HEK293T (cell line): ENCODE results near the gene MRPS31.

Experiments
- BHLHE40 ChIP-seq: fragments of 450-650 bp; IDR thresholded peaks from 2 replicates; pipeline ENCODE4 v1.6.1; 2016; ENCODE audit warnings: mild to moderate bottlenecking, moderate library complexity, borderline replicate concordance
- CTBP1 ChIP-seq: fragments of 450-650 bp; IDR thresholded peaks from 2 replicates; pipeline ENCODE4 v1.6.1; 2016; ENCODE audit warnings: borderline replicate concordance
- ELF4 ChIP-seq: fragments of 450-650 bp; IDR thresholded peaks from 2 replicates; pipeline ENCODE4 v1.6.1; 2017; ENCODE audit warnings: antibody characterized with exemption
- FOXA1 ChIP-seq: fragments of 450-650 bp; IDR thresholded peaks from 2 replicates; pipeline ENCODE4 v1.6.1; 2016; ENCODE audit warnings: mild to moderate bottlenecking
- FOXK2 ChIP-seq: fragments of 450-650 bp; IDR thresholded peaks from 2 replicates; pipeline ENCODE4 v1.6.1; 2016; ENCODE audit warnings: mild to moderate bottlenecking
- FOXM1 ChIP-seq: fragments of 450-650 bp; IDR thresholded peaks from 2 replicates; pipeline ENCODE4 v1.6.1; 2017; ENCODE audit warnings: mild to moderate bottlenecking, borderline replicate concordance
- HDGF ChIP-seq: fragments of 450-650 bp; IDR thresholded peaks from 2 replicates; pipeline ENCODE4 v1.6.1; 2017; ENCODE audit warnings: antibody characterized with exemption, borderline replicate concordance
- L3MBTL2 ChIP-seq: fragments of 450-650 bp; conservative IDR thresholded peaks from 2 replicates; pipeline ENCODE4 v1.6.1; 2016; ENCODE audit warnings: mild to moderate bottlenecking
- LEF1 ChIP-seq: fragments of 450-650 bp; IDR thresholded peaks from 2 replicates; pipeline ENCODE4 v1.6.1; 2017; ENCODE audit warnings: mild to moderate bottlenecking, borderline replicate concordance
- SP1 ChIP-seq: fragments of 450-650 bp; IDR thresholded peaks from 2 replicates; pipeline ENCODE4 v1.6.1; 2017
- SUZ12 ChIP-seq: fragments of 450-650 bp; IDR thresholded peaks from 2 replicates; pipeline ENCODE4 v1.6.1; 2016; ENCODE audit warnings: mild to moderate bottlenecking
- TARDBP ChIP-seq: fragments of 450-650 bp; IDR thresholded peaks from 2 replicates; pipeline ENCODE4 v1.6.1; 2016
- ZNF384 ChIP-seq: fragments of 450-650 bp; IDR thresholded peaks from 2 replicates; pipeline ENCODE4 v1.6.1; 2016
- TF ChIP-seq, protein P1 (sequence below): fragments of 450-650 bp; IDR thresholded peaks from 2 replicates; pipeline ENCODE4 v1.6.1; 2016

DNA sequence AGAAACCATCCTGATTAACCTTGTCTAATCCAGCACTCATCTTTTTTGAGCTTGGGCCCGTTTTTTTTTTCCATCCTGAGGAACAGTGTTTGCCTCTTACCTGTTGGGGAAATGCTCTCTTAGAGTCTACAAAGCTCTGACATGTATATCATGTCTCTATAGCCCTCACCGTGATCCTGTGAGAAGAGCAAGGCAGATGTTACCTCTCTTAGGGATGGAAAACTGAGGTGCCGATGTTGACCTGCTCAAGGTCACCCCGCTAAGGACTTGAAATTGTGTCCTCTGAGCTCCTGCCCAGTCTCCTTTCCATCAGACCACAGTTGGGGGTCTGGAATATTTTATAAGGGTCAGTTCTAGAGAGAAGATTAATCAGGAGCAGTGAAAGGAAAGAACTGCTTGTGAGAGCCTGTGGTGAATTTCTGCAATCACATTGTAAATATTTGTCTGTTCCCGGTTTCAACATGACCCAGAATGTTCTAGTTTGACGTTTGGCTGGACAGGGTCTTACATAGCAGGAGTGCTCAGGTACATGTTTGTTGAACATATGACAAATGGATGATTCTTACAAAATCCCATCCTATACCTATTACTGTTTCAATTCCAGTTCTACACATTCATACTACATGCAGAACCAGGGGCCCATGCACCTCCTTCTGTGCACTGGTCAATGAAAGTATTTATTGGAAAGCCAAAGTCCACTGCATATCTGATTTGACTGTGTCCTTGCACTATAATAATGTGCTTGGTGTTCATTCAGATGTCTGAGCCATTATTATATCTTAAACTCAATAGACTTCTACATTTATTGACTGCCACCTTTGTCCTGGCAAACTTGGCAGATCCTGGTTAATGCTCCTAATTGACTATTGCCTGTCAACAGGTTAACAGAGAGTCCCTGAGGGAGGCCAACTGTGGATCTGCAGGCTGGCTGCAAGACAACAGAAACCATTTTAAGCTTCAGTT lies 30.5 kb upstream of the MRPS31 start:
- TF ChIP-seq TARDBP (no peak), LEF1 (no peak), SP1 (no peak), CTBP1 (no peak), SUZ12 (no peak), ELF4 (no peak), FOXK2 (no peak), L3MBTL2 (no peak), BHLHE40 (no peak), FOXA1 (no peak), ZNF384 (no peak), FOXM1 (no peak), HDGF (no peak)
- TF ChIP-seq, protein P1, sequence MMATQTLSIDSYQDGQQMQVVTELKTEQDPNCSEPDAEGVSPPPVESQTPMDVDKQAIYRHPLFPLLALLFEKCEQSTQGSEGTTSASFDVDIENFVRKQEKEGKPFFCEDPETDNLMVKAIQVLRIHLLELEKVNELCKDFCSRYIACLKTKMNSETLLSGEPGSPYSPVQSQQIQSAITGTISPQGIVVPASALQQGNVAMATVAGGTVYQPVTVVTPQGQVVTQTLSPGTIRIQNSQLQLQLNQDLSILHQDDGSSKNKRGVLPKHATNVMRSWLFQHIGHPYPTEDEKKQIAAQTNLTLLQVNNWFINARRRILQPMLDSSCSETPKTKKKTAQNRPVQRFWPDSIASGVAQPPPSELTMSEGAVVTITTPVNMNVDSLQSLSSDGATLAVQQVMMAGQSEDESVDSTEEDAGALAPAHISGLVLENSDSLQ: no peak
